Kidney capillary endothelial cell (primary cell): ENCODE measurements around the gene NSF.
"Not testable (repeated sequence)": the region's sequence is repeated elsewhere in the genome, so short reads cannot be mapped to it uniquely, and the experiment has no call there.

ENCODE experiments used
- DNase-seq: peaks from one replicate; pipeline ENCODE4 v3.0.0-alpha.2; 2018; ENCODE audit warnings: low spot score

Gene NSF

DNA sequence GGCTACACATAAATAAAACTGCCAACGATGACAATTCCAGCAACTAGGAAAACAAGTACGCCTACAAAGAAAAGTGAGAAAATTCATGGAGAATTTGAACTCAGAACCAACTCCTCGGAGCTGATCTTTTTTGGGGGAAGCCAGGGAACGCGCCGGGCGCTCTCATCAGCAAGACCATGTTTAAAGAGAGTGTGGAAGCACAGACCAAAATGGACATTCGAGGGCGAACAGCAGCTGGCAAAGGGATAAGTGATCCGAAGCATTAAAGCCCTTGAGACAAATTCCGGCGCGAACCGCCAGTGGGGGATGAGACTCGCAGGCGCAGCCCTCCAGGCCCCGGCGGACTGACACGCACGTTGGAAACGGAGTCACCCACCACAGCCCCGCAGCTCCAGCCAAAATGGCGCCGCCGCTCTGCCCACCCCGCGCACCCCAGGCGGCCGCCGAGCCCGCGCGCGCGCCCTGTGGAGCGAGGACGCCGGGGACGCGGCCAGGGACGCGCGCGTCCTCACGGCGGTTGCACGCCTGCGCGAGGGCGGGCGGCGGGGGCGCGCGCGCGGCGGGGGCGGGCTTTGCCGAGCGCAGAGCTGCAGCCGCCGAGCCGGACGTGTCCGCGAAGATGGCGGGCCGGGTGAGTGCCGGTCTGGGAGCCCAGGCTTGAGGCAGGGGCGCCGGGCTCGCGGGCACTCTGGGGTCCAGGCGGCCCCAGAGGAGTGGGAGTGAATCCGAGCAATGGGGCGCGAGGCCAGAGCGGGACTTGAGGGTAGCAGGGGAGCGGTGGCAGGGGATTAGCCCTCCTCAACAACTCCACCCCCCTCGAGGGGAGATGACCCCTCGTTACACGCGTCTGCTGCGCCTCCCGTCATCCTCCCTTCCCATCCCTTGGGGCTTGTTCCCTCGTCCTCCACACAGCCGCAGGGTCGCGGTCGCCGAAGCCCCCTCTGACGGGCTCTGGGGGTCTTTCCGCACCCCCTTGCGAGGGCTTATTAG, at the start of gene NSF:
Gene NSF (plus strand): TSS at position 513 of the 990 bp plus-strand sequence. CDS start 107 bp downstream, at position 620.
- DNase-seq = not testable (repeated sequence)

DNA sequence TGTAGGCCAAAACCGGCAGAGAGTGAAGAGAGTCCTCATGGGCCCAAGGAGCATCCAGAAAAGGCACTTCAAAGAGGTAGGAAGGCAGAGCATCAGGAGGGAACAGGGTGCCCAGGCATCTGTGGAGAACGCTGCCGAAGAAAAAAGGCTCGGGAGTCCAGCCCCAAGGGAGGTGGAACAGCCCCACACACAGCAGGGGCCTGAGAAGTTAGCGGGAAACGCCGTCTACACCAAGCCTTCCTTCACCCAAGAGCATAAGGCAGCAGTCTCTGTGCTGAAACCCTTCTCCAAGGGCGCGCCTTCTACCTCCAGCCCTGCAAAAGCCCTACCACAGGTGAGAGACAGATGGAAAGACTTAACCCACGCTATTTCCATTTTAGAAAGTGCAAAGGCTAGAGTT, 41.9 kb upstream of the NSF start:
- DNase-seq = not testable (repeated sequence)

DNA sequence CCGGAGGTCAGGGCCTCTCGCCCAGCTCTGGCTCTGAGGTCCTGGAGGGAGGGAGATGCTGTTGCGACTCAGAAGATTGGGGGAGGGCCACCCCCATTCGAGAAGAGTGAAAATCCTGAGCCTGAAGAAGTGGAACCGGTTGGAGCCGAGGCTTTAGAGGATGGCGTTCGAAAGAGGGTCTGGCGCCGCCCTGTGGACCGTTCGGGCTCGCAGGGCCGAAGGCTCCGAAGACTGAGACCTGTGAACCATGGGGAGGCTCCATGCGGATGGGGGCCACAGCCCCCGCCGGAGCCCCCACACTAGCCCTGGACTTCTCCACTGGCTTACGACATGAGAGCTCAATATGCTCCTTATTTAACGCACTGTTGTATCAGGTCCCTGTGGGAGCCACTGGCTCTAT, 31.3 kb upstream of the NSF start:
- DNase-seq = not testable (repeated sequence)

DNA sequence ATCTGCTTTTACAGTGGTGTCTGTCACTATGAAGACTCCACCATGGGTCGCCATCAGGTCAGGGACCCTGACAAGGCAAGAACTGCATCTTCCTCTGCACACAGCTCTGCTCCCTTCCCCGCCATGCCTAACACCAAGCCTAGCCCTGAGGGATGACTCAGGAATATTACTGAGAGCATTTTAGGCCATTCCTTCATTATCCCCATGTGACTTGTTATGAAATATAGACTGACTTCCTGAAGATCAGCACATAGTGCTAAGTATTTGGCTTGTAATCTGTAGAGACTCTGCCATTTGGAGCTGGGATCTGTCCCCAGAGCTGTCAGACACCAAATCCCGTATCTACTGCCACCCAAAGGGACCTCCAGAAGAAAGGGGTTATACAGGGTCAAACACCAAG, 30.4 kb upstream of the NSF start:
- DNase-seq = not testable (repeated sequence)

DNA sequence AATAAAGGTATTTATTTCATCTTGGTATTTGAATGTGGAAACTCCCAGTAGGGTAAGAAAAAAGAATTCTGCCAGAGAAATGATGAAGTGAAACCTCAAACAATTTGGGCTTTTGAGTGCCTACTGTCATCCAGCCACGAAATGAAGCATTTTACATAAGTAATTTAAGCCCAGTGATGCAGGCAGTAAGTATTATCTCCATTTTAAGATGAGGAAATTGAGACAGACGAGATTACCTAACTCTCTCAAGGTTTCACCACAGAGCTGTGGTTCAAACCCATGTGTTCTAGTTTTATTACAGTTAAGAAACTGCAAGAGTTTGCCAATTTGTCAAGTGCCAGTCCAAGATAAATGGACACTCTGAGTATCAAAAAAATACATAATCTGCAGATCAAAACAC, 24.2 kb upstream of the NSF start:
- DNase-seq = not testable (repeated sequence)

DNA sequence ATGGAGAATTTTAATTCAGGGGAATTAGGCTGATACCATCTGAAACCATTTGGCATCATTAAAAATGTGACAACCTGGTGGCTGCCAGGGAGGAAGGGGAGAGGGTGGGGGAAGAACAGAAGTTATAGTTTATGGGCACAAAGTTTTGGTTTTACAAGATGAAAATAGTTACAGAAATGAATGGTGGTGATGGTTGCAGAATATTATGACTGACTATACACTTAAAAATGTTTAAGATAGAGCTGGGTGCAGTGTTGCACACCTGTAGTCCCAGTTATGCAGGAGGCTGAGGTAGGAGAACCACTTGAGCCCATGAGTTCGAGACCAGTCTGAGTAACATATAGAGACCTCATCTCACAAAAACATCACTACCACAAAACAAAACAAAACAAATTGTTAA, 23.5 kb upstream of the NSF start:
- not testable (repeated sequence) for DNase-seq

DNA sequence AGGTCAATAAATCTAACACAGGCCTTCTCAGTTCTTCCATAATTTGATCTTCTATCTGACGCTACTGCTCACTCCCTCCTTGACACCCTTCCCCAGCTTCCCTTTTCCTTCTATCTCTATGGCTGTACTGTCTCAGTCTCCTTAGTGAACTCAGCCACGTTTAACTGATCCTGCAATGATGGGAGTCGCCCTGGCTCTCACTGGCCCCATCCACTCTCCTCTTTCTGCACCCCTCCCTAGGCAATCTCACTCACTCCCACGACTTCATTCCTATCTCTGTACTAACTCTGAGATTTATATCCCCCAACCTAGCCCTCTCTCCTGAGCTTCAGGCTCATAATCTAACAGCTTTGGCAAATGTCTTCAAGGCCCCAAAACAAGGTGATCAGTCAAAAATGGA, 18.7 kb upstream of the NSF start:
- DNase-seq = not testable (repeated sequence)

DNA sequence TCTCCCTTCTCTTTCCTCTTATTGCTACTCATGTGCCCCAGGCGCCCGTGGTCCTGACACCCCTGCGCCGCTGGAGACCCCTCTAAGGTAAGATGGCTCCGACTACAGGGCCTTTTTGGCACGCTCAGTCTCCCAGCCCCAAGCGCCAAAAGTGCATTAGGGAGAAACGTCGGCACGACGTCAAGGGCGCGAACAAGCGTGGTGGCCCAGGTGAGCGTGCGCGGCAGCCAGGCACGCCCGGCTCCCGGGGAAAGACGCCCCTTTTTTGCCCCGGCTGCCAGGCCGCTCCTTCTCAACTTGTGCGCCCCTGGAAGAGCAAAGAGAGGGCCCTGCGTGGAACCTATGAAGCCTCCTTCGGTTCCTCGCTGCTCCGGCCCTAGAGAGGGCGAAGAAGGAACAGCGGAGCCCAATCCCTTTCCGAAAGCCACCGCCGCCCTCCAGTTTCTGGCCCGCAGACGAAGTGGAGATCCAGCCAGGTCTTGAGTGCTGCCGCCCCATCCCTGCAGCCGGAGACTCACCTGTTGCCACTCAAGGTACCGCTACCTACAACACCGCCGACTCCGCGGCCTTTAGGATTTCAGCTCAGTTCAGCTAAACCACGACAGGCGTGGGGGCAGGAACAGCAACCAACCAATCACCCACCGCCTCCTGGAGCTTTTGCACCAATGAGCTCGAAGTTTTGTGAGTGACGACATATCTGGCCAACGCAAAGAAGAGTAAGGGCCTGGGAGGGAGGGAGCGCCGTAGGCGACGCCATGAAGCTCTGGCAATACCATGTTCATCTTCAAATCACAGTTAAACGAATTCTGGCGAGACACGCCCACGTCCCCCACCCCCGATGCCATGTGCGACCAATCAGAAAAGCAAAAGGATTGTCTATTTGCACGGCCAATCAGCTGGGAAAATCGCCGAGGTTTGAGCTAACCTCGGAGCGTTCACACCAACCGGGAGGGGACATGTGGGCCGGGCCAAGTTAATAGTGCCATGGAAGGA, 11.1 kb upstream of the NSF start, which contains the start of gene ARL17A:
Gene ARL17A (minus strand): TSS at position 609 of the 993 bp plus-strand sequence. CDS start 3,369 bp downstream, outside the sequence.
- not testable (repeated sequence) for DNase-seq

DNA sequence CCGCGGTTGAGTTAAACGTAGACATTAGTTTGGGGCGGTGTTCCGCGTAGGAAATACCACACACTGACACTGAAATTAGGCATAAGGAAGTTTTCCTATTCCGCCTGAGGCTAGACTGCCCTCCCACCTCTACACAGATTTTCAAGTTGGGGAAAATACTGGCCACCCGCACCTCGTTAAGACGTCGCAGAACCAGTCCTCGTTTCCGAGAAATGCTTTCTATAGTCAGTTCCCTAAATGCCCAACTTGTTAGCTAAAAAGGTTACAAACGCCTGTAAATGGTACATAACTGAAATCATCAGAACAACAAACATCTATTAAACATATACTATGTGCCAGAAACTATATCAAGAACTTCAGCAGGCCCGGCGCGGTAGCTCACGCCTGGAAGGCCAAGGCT, 10.4 kb upstream of the NSF start:
- not testable (repeated sequence) for DNase-seq

DNA sequence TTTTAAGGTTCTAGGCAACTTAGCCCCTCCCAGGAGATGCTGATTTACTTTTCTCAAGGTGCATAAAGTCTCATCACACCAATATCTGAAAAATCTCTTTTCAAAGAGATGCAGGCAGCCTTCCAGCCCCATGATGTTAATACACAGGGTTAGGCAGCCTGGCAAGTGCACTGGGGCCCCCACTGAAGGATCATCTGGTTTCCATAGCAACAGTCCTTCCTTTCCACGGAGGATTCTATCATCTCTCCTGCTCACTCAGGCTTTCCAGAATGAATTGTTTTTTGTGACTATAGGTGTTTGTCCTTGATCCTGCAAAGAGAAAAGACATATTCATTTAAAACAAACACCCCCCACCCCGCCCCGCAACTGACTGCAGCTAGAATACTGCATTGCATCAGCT, 5.0 kb upstream of the NSF start:
- DNase-seq = not testable (repeated sequence)

DNA sequence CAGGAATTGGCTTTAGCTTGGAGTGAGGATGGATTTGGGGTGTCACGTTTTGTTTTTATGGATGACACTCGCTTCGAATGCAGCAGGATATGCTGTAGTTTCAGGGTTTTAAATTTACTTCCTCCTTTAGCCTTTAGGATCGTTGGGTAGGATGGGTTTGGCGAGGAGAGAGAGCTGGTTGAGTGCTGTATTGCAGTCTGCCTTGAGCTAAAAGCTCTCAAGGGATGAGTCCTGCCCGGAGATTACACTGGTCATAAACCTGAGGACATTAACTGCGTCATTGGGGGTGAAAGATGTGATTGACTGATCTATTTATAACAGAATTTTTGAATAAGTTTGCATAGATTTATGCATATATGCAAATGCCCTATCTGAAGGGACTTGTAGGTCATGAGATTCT, 863 bp downstream of the NSF start:
- DNase-seq = not testable (repeated sequence)

DNA sequence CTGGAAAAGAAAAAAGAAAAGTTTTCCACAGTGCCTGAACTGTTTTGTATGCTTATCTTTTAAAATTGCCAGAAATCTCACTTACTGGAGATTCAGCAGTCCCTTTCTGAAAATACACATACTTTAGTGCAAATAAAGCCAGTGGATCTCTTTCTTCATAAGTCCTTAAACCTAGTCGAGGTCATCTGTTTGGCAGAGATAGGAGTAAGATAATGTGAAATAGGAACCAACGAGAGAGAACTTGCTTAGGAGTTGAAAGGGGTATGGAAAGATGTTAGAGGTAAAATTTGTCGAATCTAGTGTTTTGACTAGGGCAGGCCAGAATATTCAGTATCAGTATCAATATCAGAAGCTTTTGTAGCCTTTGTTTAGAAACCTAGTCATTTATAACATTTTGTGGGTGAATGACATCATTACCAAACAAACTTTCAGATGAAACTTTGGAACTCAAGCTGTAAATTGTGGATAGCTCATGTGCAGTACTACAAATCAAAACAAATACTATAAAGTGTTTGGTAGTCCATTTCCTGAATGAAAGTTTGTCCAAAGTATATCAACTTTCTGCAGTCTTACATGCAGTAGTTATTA, 8.0 kb downstream of the NSF start:
- not testable (repeated sequence) for DNase-seq

DNA sequence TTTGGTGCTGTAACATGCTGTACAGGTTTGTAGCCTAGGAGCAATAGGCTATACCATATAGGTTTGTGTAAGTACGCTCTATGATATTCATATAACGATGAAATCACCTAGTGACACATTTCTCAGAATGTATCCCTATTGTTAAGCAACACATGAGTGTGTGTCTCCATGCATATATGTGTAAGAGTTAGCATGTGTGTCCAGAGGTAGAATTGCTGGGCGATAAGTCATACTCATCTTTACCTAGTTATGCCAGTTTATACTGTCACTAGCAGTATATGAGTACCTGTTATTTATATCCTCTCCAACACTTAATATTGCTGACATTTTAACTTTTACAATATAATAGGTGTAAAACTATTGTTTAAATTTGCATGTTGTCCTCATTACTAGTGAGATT, 10.3 kb downstream of the NSF start:
- DNase-seq = not testable (repeated sequence)

DNA sequence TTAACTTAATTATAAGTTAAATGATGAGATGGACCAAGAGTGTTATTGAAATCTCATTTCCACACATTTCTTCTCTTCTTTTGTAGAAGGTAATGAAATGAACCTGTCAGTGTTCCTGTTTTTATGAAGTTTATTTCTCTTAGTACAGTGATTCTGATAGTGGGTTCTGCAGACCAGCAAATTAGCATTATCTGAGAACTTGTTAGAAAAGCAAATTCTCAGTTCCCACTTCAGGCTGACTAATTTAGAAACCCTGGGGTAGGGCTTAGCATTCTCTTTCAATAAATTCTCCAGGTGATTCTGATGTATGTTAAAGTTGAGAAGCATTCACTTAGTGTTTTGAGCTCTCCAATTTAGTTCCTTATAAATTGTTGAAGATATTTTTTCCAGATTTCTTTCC, 12.7 kb downstream of the NSF start:
- DNase-seq = not testable (repeated sequence)

DNA sequence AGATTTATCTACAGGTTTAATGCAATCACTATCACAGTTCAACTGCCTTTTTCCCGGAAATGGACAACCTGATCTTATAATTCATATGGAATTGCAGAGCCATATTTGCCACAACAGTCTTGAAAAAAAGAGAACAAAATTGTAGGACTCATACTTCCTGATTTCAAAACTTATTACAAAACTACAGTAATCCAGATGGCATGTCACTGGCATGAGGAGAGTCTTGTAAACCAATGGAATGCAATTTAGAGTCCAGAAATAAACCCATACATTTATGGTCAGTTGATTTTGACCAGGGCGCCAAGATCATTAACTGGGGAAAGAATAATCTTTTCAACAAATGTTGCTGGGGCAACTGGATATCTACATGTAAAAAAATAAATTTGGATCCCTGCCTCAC, 20.8 kb downstream of the NSF start:
- DNase-seq = not testable (repeated sequence)

DNA sequence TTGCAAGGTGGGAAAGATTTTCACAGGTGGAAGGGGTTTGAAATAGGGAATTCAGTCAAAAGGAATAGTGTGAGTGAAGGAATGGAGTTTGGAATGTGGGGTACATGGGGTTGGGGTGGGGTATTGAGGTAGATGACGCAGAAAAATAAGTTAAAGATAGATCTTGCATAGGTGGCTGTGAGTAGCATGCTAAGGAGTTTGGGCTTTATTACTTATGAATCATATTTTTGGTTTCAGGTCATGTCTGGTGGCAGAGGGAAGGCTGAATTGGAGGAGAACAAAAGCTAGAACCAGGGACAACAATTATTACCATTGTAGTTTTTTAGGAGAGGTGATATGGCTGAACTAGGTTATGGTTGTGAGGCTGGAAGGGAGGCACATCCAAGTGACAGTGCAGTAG, 23.4 kb downstream of the NSF start:
- DNase-seq = not testable (repeated sequence)

DNA sequence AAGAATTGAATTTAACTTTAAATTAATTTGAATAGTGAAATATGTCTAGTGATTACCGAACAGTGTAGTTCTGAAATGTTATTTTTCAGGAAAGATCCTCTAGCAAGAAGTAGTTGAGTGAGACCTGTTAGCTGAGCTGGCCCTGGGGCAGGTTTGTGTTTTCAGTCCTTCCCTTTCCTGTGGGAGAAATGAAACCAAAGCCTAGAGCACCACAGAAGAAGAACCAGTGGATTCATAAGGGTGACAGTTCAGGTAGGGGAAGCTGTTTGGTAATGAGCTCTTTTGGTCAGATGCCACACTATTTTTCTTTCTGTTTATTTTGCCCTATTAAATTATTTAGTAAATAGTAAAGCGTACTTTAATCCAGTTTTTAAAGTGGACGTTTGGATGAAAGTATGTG, 26.7 kb downstream of the NSF start:
- DNase-seq = not testable (repeated sequence)

DNA sequence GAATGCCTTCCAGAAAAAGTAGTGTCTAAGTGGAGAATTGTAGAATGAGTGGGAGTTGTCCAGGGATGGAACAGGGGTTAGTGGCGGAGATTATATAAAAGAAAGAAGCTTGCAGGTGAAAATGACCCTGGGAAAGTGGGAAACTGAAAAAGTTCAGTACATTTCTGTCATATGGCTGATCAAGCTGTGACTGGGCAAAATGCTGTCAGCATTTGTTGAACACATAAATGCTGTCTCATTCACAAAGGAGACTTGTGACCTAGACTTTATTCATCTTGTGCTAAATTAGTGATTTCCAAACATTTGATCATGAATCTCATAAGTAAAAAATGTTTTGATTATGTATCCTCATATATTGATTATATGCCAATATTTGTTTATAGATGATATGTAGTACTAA, 28.5 kb downstream of the NSF start:
- DNase-seq = not testable (repeated sequence)

DNA sequence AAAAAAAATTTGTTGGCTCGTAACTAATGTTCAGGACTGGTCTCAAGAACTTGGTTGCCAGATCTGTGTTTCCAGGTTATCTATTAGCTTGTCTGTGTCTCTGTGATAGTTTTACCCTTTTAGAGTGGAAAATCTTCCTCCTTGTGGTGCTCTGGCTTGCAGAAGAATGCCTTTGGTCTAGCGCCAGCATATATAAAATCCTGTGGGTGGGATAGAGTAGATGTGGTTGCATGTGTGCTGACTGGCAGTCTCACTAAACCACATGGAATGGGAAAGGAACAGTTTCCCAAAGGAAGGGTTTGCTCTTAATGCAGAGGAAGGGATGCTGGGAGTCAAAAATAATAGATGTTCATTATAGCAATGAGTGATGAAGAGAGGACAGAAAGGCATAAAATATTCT, 33.3 kb downstream of the NSF start:
- not testable (repeated sequence) for DNase-seq

DNA sequence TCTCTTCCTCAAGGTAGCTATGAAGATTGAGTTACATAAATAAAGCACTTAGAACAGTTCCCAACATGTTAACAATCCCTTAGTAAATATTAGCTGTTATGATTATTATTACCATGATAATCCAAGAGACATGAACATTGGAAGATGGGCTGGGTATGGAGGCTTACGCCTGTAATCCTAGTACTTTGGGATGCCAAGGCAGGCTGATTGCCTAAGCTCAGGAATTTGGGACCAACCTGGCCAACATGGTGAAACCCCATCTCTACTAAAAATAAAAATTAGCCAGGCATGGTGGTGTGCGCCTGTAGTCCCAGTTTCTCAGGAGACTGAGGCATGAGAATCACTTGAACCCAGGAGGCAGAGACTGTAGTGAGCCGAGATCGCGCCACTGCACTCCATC, 34.3 kb downstream of the NSF start:
- DNase-seq = not testable (repeated sequence)

DNA sequence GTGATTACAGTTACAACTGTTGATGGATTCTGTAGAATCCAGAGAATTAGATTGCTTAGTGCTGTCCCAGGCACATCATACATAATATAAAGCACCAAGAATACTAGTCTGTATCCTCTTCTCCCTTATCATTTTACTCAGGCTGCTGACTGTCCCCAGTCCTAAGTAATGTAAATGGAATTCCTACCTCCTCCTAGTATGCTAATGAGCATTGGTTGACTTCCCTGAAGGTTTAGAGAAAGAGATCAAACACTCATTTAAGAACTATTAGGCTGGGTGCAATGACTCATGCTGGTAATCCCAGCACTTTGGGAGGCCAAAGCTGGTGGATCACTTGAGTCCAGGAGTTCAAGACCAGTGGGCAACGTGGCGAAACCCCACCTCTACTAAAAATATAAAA, 37.0 kb downstream of the NSF start:
- DNase-seq = not testable (repeated sequence)
